ENCODE data around the gene MICAL3. TPM values are rescaled to one million over a fixed set of nuclear protein-coding genes. Genes with fewer than 3 reads are reported as not detected.

MICAL3 gene
- total and polyA plus RNA-seq, 7 donors: 9.6 to 94.2 (median 35.0) TPM

- WGBS, 2 donors: 94 to 95% methylated on average over 8 of the region's 8 CpGs
- peaks cover 0 to 93% (median 75%) of the 10 kb centered on the region in 4 donors for H3K4me1 ChIP-seq
- DNase-seq: no peak
- intact Hi-C loops (cut with DNase I): no loop called here
- H3K9me3 ChIP-seq: no peaks in the 10 kb centered on the region
- H3K4me3 ChIP-seq: no peak overlapping the region
- TF ChIP-seq EP300 (IDR thresholded peaks at IDR 0.05) (no peak), POLR2AphosphoS5 (IDR thresholded peaks at IDR 0.05) (no peak), POLR2A (IDR thresholded peaks at IDR 0.05) (no peak), CTCF (IDR thresholded peaks at IDR 0.05) (no peak)
- H3K27me3 ChIP-seq: no peaks in the 10 kb centered on the region
- peak overlapping the region; percentile 18 to 83 (median 78) for H3K27ac ChIP-seq
- H3K36me3 ChIP-seq: no peaks in the 10 kb centered on the region
These were observed 81.6 kb downstream of the MICAL3 start for GRCh38 chr22:17942721-17943120.

- intact Hi-C loops (cut with DNase I): no loop called here
- H3K27me3 ChIP-seq: no peaks in the 10 kb centered on the region
- H3K9me3 ChIP-seq: no peaks in the 10 kb centered on the region
- no peak overlapping the region for H3K4me3 ChIP-seq
- TF ChIP-seq CTCF (IDR thresholded peaks at IDR 0.05) (no peak), POLR2A (IDR thresholded peaks at IDR 0.05) (no peak), EP300 (IDR thresholded peaks at IDR 0.05) (no peak)
- no peaks in the 10 kb centered on the region for H3K36me3 ChIP-seq
- no peak for DNase-seq
- WGBS, 2 donors: 92 to 94% methylated on average over 18 of the region's 18 CpGs
- H3K4me1 ChIP-seq: peaks cover 0 to 96% (median 72%) of the 10 kb centered on the region in 4 donors
- H3K27ac ChIP-seq: peak overlapping the region in 2 of 4 donors; percentile 81 to 83
These were observed 82.6 kb downstream of the MICAL3 start for GRCh38 chr22:17941471-17942406.

- no peak overlapping the region for H3K4me3 ChIP-seq
- no peaks in the 10 kb centered on the region for H3K9me3 ChIP-seq
- no peaks in the 10 kb centered on the region for H3K36me3 ChIP-seq
- no peaks in the 10 kb centered on the region for H3K27me3 ChIP-seq
- peaks cover 0 to 75% (median 50%) of the 10 kb centered on the region in 4 donors for H3K4me1 ChIP-seq
- intact Hi-C loops (cut with DNase I): no loop called here
- no peak for DNase-seq
- TF ChIP-seq POLR2A (IDR thresholded peaks at IDR 0.05): no peak
- no peak for TF ChIP-seq POLR2AphosphoS5 (IDR thresholded peaks at IDR 0.05)
- TF ChIP-seq CTCF (IDR thresholded peaks at IDR 0.05): no peak
- TF ChIP-seq EP300 (IDR thresholded peaks at IDR 0.05): no peak
- peak overlapping the region in 3 of 4 donors; percentile 32 to 69 (median 63) for H3K27ac ChIP-seq
- WGBS, 2 donors: 97 to 98% methylated on average over 4 of the region's 4 CpGs
These were observed 84.8 kb downstream of the MICAL3 start for GRCh38 chr22:17939579-17939978.

- H3K27ac ChIP-seq: peak overlapping the region; percentile 32 to 69 (median 64)
These were observed 85.3 kb downstream of the MICAL3 start for GRCh38 chr22:17939011-17939410.

More at GRCh38 chr22:17939011-17939410, 85.3 kb downstream of the MICAL3 start:
- DNase-seq: peak; percentile 40
- Histone ChIP-seq H3K27me3 (no peaks in the 10 kb centered on the region), H3K4me3 (no peak overlapping the region), H3K4me1 (peaks cover 0 to 70% (median 44%) of the 10 kb centered on the region in 4 donors), H3K9me3 (no peaks in the 10 kb centered on the region), H3K36me3 (no peaks in the 10 kb centered on the region)
- WGBS, 2 donors: 86 to 93% methylated on average over 3 of the region's 3 CpGs
- intact Hi-C loops (cut with DNase I): no loop called here
- TF ChIP-seq POLR2AphosphoS5 (IDR thresholded peaks at IDR 0.05) (peak in 1 of 4 donors; percentile 30), EP300 (IDR thresholded peaks at IDR 0.05) (no peak), POLR2A (IDR thresholded peaks at IDR 0.05) (no peak), CTCF (IDR thresholded peaks at IDR 0.05) (no peak)
